DOHH2 (cell line): ENCODE data around the gene CAPN2.

Source experiments
- EZH2phosphoT487 ChIP-seq: fragments of 200-600 bp; sonication (generic); IDR thresholded peaks from 2 replicates; pipeline ENCODE4 v1.6.1; 2017; ENCODE audit warnings: borderline replicate concordance, mild to moderate bottlenecking, antibody characterized with exemption, low read length, moderate library complexity, mixed read lengths
- TF ChIP-seq, protein P1 (sequence below): fragments of 200-600 bp; sonication (generic); IDR thresholded peaks from one replicate; pipeline ENCODE4 v1.5.1; 2014; ENCODE audit warnings: antibody characterized with exemption, mild to moderate bottlenecking, low read depth, low read length; ENCODE audit not compliant: poor library complexity, severe bottlenecking

- TF ChIP-seq, protein P1, sequence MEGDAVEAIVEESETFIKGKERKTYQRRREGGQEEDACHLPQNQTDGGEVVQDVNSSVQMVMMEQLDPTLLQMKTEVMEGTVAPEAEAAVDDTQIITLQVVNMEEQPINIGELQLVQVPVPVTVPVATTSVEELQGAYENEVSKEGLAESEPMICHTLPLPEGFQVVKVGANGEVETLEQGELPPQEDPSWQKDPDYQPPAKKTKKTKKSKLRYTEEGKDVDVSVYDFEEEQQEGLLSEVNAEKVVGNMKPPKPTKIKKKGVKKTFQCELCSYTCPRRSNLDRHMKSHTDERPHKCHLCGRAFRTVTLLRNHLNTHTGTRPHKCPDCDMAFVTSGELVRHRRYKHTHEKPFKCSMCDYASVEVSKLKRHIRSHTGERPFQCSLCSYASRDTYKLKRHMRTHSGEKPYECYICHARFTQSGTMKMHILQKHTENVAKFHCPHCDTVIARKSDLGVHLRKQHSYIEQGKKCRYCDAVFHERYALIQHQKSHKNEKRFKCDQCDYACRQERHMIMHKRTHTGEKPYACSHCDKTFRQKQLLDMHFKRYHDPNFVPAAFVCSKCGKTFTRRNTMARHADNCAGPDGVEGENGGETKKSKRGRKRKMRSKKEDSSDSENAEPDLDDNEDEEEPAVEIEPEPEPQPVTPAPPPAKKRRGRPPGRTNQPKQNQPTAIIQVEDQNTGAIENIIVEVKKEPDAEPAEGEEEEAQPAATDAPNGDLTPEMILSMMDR: no peak
- TF ChIP-seq EZH2phosphoT487: no peak
These were observed 76.5 kb downstream of the CAPN2 start for GRCh38 chr1:223788746-223789415.
